Kidney (tissue), 14 donors: Measurements from ENCODE around the gene KDM3B. TPM values are rescaled to one million over a fixed set of nuclear protein-coding genes. Genes with fewer than 3 reads are reported as not detected.
A peak's percentile ranks its signal among the peaks of the same experiment; 100 is the strongest.

Experiments
- DNase-seq, 5 donors: peaks; one replicate each; pipeline ENCODE4 v3.0.0-alpha.2; 2013 to 2020
- FAIRE-seq: peaks from 2 replicates; lab custom pipeline; 2012; peaks lifted over from hg19 to GRCh38; lab: Jason Lieb, UNC
- H3K27ac ChIP-seq, 2 donors: one replicate each; pipeline ENCODE4 v1.7.0; 2013; ENCODE audit warnings: low read depth in 2 of 2, low read length in 2 of 2, inconsistent platforms in 1 of 2
- H3K27me3 ChIP-seq: one replicate; pipeline ENCODE4 v1.7.1; 2013; ENCODE audit warnings: low read length, inconsistent platforms; ENCODE audit not compliant: control insufficient read depth, insufficient read depth
- H3K36me3 ChIP-seq, 3 donors: one replicate each; pipeline versions ENCODE4 v1.7.0 to v1.7.1; 2013; ENCODE audit warnings: low read length in 3 of 3, control low read depth in 1 of 3, inconsistent platforms in 1 of 3; ENCODE audit not compliant: insufficient read depth in 3 of 3, control insufficient read depth in 2 of 3
- H3K4me1 ChIP-seq, 3 donors: one replicate each; pipeline versions ENCODE4 v1.7.0 to v1.7.1; 2013; ENCODE audit warnings: low read length in 3 of 3, inconsistent platforms in 1 of 3, low read depth in 1 of 3; ENCODE audit not compliant: control insufficient read depth in 2 of 3, insufficient read depth in 2 of 3
- H3K4me3 ChIP-seq, 3 donors: one replicate each; pipeline versions ENCODE4 v1.7.0 to v1.8.1; 2013; ENCODE audit warnings: low read length in 3 of 3, control low read depth in 1 of 3, inconsistent platforms in 1 of 3
- H3K9ac ChIP-seq, 3 donors: one replicate each; pipeline versions ENCODE4 v1.7.0 to v1.7.1; 2013; ENCODE audit warnings: low read length in 3 of 3, control low read depth in 1 of 3, inconsistent platforms in 1 of 3
- H3K9me3 ChIP-seq, 3 donors: one replicate each; pipeline versions ENCODE4 v1.7.0 to v1.7.1; 2013; ENCODE audit warnings: low read length in 3 of 3, control low read depth in 1 of 3, inconsistent platforms in 1 of 3; ENCODE audit not compliant: control insufficient read depth in 2 of 3, insufficient read depth in 1 of 3
- intact Hi-C: fragments of 100-400 bp; cut with DNase I; formaldehyde crosslinking; loops from one replicate; pipeline ENCODE4 v1.11.1; 2022
- polyA plus RNA-seq: library from polyadenylated mRNA; stranded (reverse); fragments of 350-450 nt; fragmentation: Illumina TruSeq; extraction: RNeasy Lipid Tissue Mini Kit (QIAGEN cat#74804); gene quantifications from one replicate; pipeline ENCODE4 v1.2.3, GENCODE V29; 2014; ENCODE audit warnings: low read depth, low replicate concordance; ENCODE audit not compliant: insufficient read depth
- total RNA-seq: library from RNA; stranded (reverse); fragmentation: NEBNext Ultra II Directional; extraction: Animal tissue kit (Norgen Biotek cat#: 25700); gene quantifications from one replicate; pipeline ENCODE4 v1.2.1, GENCODE V29; 2021
- TF ChIP-seq, protein P1 (sequence below): IDR thresholded peaks from 3 replicates; pipeline ENCODE4 v1.5.1; 2012; ENCODE audit warnings: mild to moderate bottlenecking, moderate library complexity, borderline replicate concordance; ENCODE audit not compliant: insufficient read depth; ENCODE audit errors: extremely low read depth
- donor health status: control.
- donor health status: control.
- donor health status: control.
- donor health status: control.
- donor health status: control.
- donor health status: DM: yes; HTN: yes; CAD: no.
- donor health status: Normal renal cell carcinoma (clear cell type).

Gene KDM3B
- total and polyA plus RNA-seq, 2 donors from 2014 or later: 18.5 to 69.6 TPM

DNA sequence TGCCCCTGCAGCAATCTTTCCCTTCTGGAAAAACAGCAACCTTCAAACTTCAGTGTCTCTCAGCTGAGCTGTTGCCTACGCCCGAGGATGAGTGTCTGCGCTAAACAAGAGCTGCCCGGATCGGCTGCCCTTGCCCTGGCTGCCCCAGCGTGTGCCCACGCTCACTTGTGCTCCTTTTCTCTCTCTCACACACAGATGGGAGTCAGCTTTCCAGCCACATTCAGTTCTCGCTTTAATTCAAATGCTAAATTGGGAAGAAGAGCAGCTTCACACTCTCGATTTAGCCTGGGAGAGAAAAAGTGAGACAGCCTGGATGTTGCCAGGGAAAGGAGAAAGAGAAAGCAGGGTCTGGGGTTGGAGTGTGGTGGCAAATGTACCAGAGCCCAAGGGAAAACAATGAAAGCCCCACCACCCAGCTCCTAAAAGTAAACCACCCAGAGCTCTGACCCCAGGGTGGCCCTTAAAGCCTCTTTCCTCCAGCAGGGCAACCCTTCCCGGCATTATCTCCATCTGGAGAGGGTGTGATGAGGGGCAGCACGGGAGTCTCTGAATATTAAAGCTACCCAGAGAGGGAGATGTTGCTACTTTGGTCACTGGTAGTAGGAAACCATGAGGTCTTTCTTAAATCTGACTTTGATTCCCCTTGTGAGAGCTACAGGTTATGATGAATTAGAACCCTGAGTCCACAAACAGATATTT is 102.9 kb downstream of the KDM3B start:
- TF ChIP-seq, protein P1, sequence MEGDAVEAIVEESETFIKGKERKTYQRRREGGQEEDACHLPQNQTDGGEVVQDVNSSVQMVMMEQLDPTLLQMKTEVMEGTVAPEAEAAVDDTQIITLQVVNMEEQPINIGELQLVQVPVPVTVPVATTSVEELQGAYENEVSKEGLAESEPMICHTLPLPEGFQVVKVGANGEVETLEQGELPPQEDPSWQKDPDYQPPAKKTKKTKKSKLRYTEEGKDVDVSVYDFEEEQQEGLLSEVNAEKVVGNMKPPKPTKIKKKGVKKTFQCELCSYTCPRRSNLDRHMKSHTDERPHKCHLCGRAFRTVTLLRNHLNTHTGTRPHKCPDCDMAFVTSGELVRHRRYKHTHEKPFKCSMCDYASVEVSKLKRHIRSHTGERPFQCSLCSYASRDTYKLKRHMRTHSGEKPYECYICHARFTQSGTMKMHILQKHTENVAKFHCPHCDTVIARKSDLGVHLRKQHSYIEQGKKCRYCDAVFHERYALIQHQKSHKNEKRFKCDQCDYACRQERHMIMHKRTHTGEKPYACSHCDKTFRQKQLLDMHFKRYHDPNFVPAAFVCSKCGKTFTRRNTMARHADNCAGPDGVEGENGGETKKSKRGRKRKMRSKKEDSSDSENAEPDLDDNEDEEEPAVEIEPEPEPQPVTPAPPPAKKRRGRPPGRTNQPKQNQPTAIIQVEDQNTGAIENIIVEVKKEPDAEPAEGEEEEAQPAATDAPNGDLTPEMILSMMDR: no peak
- intact Hi-C loops: no loop called here
- Histone ChIP-seq H3K4me3 (no peak overlapping the region), H3K4me1 (peaks cover 0 to 3% (median 0%) of the 10 kb centered on the region in 3 donors), H3K9ac (no peak overlapping the region), H3K27me3 (no peaks in the 10 kb centered on the region), H3K36me3 (no peaks in the 10 kb centered on the region), H3K9me3 (no peaks in the 10 kb centered on the region), H3K27ac (no peak overlapping the region)
- no peak for FAIRE-seq
- DNase-seq: no peak

DNA sequence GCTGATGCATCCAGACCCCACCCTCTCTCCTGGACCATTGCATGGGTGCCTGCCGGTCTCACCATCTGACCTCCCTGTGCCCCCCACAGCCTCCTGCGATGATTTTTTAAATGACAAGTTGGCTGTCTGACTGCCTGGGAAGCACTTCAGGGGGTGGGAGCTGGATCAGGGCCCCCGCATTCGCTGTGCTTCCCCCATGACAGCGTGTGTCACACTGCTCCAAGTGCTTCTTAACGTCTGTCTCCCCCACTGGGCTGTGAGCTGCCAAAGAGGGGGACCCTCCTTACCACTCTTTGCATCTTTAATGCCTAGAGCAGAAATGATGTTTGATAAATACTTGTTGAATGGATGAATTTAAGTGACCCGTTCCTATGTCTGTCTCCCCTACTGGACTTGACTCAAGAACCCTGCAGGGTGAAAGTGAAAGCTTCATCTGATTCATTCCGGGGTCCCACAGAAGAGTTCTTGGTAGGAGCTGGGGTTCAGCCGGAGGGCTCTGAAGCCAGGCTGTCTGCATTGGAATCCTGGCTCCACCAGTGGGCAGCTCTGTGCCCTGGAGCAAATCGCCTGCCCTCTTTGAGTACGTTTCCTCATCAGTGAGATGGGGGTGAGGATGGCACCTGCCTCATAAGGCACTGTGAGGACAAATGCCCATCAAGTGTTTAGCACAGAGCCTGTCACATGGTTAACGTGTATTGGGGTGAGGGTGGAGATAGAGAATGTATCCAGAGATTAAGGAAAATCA is 105.2 kb downstream of the KDM3B start:
- H3K27me3 ChIP-seq: no peaks in the 10 kb centered on the region
- TF ChIP-seq, protein P1: no peak
- no peak for FAIRE-seq
- no peak overlapping the region for H3K9ac ChIP-seq
- peaks cover 0 to 3% (median 0%) of the 10 kb centered on the region in 3 donors for H3K4me1 ChIP-seq
- intact Hi-C loops: no loop called here
- DNase-seq: no peak
- no peak overlapping the region for H3K27ac ChIP-seq
- H3K36me3 ChIP-seq: no peaks in the 10 kb centered on the region
- no peaks in the 10 kb centered on the region for H3K9me3 ChIP-seq
- H3K4me3 ChIP-seq: peak overlapping the region in 1 of 3 donors; percentile 23

DNA sequence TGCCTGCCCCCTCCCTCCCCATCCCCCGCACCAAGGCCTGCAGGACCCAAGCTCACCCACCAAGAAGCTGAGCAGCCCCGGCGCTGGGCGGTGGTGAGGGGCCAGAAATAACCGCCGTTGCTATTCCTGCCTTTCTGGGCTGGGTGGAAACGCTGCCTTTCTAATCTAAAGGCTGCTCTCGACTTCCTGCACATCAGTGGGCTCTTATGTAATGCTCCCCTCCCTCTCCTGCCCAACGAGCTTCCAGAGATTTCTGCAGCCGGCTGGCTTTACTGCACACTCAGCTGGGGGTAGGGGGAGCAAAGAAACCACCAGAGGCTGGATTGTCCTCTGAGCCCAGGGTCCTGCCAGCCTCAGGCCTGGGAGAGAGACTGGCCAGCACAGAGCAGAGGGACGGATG is 105.9 kb downstream of the KDM3B start:
- Histone ChIP-seq H3K27ac (no peak overlapping the region), H3K36me3 (no peaks in the 10 kb centered on the region), H3K27me3 (no peaks in the 10 kb centered on the region), H3K9me3 (no peaks in the 10 kb centered on the region), H3K4me3 (peak overlapping the region in 1 of 3 donors; percentile 23), H3K4me1 (peaks cover 0 to 4% (median 3%) of the 10 kb centered on the region in 3 donors), H3K9ac (no peak overlapping the region)
- no peak for FAIRE-seq
- intact Hi-C loops: no loop called here
- peak in 2 of 5 donors; percentile 47 to 58 for DNase-seq
- TF ChIP-seq, protein P1: no peak
